ENCODE measurements around the gene MRGPRE. TPM values are rescaled to one million over a fixed set of nuclear protein-coding genes. Genes with fewer than 3 reads are reported as not detected.

MRGPRE gene
- total RNA-seq, 1 donor from 2014 or later = not detected

GRCh38 chr11:3221408-3222002 lies 10.7 kb downstream of the MRGPRE start:
- H3K36me3 Mint-ChIP-seq (ENCODE audit: insufficient read depth) = no peaks in the 10 kb centered on the region
- no peak overlapping the region for H3K27ac Mint-ChIP-seq
- H3K9me3 Mint-ChIP-seq (ENCODE audit: low read depth) = no peaks in the 10 kb centered on the region
- TF ChIP-seq, protein P1, sequence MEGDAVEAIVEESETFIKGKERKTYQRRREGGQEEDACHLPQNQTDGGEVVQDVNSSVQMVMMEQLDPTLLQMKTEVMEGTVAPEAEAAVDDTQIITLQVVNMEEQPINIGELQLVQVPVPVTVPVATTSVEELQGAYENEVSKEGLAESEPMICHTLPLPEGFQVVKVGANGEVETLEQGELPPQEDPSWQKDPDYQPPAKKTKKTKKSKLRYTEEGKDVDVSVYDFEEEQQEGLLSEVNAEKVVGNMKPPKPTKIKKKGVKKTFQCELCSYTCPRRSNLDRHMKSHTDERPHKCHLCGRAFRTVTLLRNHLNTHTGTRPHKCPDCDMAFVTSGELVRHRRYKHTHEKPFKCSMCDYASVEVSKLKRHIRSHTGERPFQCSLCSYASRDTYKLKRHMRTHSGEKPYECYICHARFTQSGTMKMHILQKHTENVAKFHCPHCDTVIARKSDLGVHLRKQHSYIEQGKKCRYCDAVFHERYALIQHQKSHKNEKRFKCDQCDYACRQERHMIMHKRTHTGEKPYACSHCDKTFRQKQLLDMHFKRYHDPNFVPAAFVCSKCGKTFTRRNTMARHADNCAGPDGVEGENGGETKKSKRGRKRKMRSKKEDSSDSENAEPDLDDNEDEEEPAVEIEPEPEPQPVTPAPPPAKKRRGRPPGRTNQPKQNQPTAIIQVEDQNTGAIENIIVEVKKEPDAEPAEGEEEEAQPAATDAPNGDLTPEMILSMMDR (IDR thresholded peaks at IDR 0.05; ENCODE audit: unreplicated experiment) = no peak
- no peak for DNase-seq (ENCODE audit: low spot score, unreplicated experiment)
- H3K4me3 Mint-ChIP-seq (ENCODE audit: low read depth) = no peak overlapping the region
- no peaks in the 10 kb centered on the region for H3K4me1 Mint-ChIP-seq (ENCODE audit: low read depth)
- H3K27me3 Mint-ChIP-seq = peaks cover 62% of the 10 kb centered on the region

- Mint-ChIP-seq H3K36me3 (ENCODE audit: insufficient read depth) (no peaks in the 10 kb centered on the region), H3K9me3 (ENCODE audit: low read depth) (no peaks in the 10 kb centered on the region), H3K27ac (no peak overlapping the region), H3K4me1 (ENCODE audit: low read depth) (no peaks in the 10 kb centered on the region), H3K27me3 (peaks cover 62% of the 10 kb centered on the region), H3K4me3 (ENCODE audit: low read depth) (no peak overlapping the region)
- DNase-seq (ENCODE audit: low spot score, unreplicated experiment) = no peak
- TF ChIP-seq, protein P1 (IDR thresholded peaks at IDR 0.05; ENCODE audit: unreplicated experiment) = no peak
Measured at GRCh38 chr11:3220521-3221407, 11.5 kb downstream of the MRGPRE start.

DNA sequence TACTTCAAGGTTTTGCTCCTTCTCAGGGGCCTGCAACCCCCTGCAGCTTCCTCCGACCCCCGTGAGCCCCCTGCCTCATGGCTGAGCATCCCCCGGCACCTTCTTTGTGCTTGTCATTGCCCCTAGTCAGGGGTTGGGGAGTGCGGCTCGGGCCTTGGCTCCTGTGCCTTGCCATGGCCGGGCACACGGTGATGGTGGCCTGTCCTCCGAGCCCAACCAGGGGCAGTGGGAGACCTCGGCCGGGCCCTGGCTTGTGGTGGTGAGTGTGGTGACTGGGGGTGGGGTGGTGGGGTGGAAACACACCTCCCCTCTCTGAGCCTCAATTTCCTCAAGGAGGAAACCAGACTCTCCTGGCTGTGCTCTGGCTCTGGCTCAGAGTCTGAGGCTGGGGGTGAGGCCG lies 12.1 kb downstream of the MRGPRE start:
- Mint-ChIP-seq H3K27ac (no peak overlapping the region), H3K4me1 (ENCODE audit: low read depth) (no peaks in the 10 kb centered on the region), H3K27me3 (peaks cover 68% of the 10 kb centered on the region), H3K4me3 (ENCODE audit: low read depth) (no peak overlapping the region), H3K9me3 (ENCODE audit: low read depth) (no peaks in the 10 kb centered on the region), H3K36me3 (ENCODE audit: insufficient read depth) (no peaks in the 10 kb centered on the region)
- TF ChIP-seq, protein P1 (IDR thresholded peaks at IDR 0.05; ENCODE audit: unreplicated experiment) = no peak
- no peak for DNase-seq (ENCODE audit: low spot score, unreplicated experiment)

DNA sequence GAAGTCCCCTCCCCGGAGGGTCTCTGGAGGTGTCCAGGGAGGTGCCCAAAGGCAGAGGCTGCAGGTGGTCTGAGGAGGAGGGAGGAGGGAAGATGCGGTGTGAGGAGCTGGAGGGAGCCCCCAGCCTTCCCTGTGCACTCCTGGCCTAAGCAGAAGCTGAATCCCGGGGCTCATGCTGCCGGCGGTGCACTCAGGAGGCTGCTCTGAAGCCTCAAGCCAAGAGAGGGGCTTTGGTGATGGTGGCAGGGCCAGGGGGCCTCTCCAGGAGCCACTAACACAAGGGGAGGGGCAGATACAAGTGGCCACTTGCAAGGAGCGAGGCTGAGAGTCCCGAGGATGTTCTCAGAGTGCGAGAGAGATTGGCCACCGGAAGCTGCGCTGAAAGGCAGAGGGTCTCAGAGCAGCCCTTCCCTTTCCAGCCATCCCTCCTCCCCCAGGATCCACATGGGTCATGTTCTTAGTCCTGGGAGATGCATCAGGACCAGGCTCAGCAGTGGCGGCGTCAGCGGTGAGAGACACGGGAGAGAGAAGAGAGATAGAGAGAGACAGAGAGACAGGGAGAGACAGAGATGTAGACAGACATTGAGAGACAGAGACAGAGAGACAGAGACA lies 12.8 kb downstream of the MRGPRE start:
- Mint-ChIP-seq H3K36me3 (ENCODE audit: insufficient read depth) (no peaks in the 10 kb centered on the region), H3K27me3 (peaks cover 70% of the 10 kb centered on the region), H3K27ac (no peak overlapping the region), H3K9me3 (ENCODE audit: low read depth) (no peaks in the 10 kb centered on the region), H3K4me3 (ENCODE audit: low read depth) (no peak overlapping the region), H3K4me1 (ENCODE audit: low read depth) (no peaks in the 10 kb centered on the region)
- no peak for DNase-seq (ENCODE audit: low spot score, unreplicated experiment)
- TF ChIP-seq, protein P1 (IDR thresholded peaks at IDR 0.05; ENCODE audit: unreplicated experiment) = no peak

- TF ChIP-seq, protein P1 (IDR thresholded peaks at IDR 0.05; ENCODE audit: unreplicated experiment) = no peak
- H3K36me3 Mint-ChIP-seq (ENCODE audit: insufficient read depth) = no peaks in the 10 kb centered on the region
- H3K4me1 Mint-ChIP-seq (ENCODE audit: low read depth) = no peaks in the 10 kb centered on the region
- peaks cover 71% of the 10 kb centered on the region for H3K27me3 Mint-ChIP-seq
- DNase-seq (ENCODE audit: low spot score, unreplicated experiment) = no peak
- H3K9me3 Mint-ChIP-seq (ENCODE audit: low read depth) = no peaks in the 10 kb centered on the region
- no peak within 1 kb of the TSS for H3K4me3 Mint-ChIP-seq (ENCODE audit: low read depth)
- H3K27ac Mint-ChIP-seq = no peak within 1 kb of the TSS
Measured at GRCh38 chr11:3218483-3219280, 13.5 kb downstream of the MRGPRE start, which contains the start of gene MRGPRG. TSS of gene MRGPRG (minus strand) at chr11:3218813. CDS start at chr11:3218813, 0 bp downstream.

Measured in progenitor cell of endocrine pancreas (in vitro differentiated cells).